Measurements from ENCODE around the gene CAST. TPM values are rescaled to one million over a fixed set of nuclear protein-coding genes. Genes with fewer than 3 reads are reported as not detected.
"Not testable (repeated sequence)": the region's sequence is repeated elsewhere in the genome, so short reads cannot be mapped to it uniquely, and the experiment has no call there.

Gene CAST
- total RNA-seq, 1 experiment from 2014 or later = 191 TPM

DNA sequence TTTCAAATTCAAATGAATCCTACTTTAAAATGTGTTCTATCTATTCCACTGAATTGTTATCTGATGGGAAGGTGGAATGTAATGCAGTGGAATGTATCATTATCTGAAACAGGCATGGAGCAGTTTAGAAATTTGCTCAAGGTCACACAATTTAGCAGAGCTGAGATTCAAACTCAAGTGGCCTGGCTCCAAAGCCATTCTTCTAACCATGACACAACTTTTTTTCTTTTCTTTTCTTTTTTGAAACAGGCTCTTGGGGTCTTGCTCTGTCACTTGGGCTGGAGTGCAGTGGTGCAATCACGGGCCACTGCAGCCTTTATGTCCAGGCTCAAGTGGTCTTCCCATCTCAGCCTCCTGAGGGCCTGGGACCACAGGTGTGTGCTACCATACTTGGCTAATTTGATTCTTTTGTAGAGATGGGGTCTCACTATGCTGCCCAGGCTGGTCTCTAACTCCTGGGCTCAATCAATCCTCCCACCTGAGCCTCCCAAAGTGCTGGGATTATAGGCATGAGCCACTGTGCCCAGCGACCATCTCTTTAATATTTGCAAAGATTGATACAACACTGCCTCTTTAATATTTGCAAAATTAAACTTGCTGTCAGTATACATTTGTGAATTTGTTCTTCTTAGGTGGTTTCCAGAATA, 50.0 kb downstream of the CAST start:
- no peak for DNase-seq (ENCODE audit: low read depth)

DNA sequence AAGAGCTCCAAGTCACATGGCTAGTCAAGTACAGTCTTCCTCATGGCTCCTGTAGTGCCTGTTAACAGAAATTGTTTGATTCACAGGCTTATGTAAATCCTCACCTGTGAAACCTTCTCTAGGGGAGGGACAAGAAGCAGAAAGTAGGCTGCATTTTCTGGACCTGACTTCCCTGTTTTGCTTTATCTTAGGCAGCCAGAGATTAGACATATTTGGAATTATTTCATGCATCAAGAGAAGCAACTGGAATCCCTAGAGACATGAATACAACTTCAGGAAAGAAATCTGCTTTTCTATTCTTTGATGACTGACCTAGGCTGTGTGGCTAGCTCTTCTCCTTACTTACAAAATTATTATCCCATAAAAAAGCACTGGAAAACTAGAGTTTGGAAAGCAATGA, 52.3 kb downstream of the CAST start:
- DNase-seq (ENCODE audit: low read depth) = no peak

DNA sequence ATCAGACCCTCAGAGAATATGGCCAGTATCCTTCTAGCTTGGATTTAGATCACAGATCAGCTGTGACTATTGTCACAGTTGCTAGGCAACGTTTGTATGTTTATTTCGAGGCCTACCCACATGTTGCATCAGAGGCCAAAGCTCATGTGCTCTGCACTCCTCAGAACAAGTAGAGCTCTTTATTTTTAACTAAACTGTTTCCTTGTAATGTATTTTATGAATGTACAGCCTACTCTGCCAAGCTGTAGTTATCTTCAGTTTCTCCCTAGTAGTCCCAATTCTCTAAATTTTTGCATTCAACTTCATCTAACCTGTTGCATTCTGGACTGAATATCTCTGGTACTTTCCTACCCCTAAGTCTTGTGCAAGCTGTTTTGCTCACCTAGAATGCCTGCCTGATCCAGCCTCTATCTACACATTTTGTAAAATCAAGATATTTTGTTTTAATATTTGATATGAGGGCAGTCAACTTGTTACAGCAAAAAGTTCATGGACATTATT, 52.8 kb downstream of the CAST start:
- DNase-seq (ENCODE audit: low read depth) = peak; percentile 91

DNA sequence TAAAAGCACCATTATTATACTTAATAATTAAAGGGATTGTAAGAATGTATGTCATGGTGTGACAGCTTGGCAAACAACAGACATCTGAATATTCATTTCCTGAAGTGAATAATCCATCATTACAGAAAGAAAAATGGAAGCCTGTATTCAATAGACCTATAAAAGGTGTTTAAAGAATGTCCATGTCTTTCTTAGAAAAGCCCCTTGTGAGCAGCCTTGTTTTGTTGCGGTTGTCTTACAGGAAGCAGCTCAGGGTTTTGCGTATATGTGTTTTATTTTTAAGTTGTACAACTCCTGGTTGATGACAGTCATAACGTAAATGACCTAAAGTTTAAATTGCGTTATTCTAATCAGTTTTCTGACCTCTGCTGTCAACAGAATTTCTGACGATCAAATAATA, 53.8 kb downstream of the CAST start:
- no peak for DNase-seq (ENCODE audit: low read depth)

DNA sequence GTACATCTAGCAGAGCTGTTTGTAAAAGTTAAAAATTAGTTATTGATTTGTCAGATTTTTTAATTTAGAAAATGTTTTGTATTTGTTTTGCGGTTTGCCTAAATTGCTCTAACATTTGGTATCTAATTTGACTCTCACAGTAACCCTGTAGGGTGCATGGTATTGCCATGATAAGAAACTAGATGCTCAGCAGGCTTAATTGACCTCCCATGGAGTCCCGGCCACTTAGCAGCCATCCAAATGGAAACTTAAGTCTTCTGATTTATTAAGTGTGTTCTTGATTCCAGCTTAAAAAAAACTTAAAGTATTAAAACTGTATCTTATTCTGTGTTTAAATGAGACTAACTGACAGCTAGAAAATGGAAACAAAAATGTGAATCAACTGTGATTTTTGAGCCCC, 54.5 kb downstream of the CAST start:
- DNase-seq (ENCODE audit: low read depth) = no peak

DNA sequence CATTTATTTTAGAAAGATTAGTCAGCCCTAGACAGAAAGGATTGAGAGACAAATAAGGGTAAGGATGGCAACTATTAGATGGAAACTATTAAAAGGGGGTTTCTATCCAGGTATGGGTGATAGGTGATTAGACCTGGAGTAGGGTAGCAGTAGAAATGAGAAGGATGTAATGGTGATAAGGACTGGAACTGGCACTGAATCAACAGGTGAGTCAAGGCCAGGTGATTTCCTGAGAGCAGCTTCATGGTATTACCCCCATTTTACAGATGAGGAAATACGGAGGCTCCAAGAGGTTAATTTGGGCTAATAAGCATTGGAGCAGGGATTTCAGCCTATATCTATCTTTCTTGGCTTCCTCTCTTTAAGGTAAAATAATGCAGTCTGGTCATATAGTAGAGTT, 55.7 kb downstream of the CAST start:
- DNase-seq (ENCODE audit: low read depth) = no peak

DNA sequence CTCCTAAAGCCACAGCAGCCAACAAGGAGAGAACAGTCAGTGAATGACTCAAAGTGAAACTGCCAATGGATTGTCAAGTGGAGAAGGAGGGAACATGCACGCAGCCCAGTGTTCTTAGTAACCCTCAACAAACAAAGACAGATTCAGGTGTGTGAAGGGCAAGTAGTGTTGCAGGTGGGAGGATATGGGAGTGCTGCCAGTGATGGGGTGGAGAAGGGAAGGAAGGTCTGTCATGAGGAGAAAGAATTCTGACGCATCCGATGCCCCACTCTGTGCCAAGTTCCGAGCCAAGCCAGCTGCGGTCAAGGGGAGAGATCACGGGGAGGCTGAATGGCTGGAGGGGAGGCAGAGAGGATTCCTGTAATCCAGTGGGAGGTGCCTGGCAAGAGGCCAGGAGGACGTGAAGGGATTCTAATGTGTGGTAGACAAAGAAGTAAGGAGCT, 56.5 kb downstream of the CAST start:
- DNase-seq (ENCODE audit: low read depth) = no peak

DNA sequence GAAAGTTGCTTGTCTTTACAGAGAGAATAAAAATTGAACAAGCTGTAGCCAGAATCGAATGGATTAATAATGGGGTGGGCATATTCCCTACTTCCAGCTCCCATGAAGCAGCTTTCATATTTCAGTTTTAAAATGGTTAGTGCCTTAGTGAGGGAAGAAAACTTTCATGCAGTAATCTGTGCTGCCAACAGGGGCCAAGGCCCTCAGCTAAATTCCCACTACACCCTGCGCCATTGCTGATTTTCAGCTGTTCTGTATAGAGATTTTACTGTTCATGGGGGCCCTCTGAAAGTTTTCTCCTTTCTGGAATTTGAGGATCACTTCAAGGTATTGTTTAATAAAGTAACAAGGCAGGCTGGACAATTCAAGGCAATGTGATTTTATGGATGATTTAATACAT, 58.2 kb downstream of the CAST start:
- DNase-seq (ENCODE audit: low read depth) = no peak

DNA sequence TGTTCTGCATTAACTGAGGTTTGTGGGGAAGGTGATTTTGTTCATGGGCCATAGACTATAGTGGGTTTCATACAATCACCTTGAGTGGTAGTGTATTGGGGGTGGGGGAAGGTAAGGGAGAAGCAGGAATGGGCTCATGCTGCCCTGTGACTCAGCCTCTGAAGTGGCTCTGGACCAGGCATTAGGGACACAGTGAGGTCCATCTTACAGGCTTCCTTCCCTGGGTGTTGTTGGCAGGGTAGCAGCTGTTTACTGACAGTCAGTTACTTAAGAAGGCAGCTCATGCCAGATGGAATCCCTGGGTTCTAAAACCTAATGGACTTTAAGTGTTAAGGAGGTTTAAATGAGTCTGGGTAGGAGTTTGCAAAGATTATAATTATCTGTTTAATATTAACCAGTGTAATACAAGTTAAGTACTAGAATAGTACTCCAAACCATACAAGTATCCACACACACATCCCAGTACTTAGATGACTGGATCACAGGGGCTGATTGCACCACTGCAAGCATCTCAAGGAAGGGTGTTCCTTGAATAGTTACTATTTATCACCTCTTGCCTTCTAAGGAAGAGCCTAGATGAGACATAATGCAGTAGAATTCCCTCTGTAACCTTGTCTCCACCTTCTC, 59.3 kb downstream of the CAST start:
- peak; percentile 72 for DNase-seq (ENCODE audit: low read depth)

DNA sequence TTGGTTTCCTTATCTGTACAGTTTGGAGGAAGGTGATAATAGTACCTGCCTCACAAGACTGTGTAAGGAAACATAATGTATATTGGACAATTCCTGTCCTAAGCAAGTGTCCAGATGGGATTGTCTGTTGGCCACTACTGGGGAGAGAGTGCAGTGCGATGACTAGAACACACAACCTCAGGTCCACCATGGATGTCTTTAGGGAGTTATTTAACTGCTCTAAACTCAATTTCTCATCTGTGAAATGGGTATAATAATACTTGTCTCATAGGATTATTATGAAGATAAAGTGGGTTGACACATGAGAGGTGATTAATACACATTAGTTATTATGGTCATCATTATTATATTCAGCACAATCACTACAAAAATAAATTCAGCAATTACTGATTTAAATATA, 63.1 kb downstream of the CAST start:
- no peak for DNase-seq (ENCODE audit: low read depth)

DNA sequence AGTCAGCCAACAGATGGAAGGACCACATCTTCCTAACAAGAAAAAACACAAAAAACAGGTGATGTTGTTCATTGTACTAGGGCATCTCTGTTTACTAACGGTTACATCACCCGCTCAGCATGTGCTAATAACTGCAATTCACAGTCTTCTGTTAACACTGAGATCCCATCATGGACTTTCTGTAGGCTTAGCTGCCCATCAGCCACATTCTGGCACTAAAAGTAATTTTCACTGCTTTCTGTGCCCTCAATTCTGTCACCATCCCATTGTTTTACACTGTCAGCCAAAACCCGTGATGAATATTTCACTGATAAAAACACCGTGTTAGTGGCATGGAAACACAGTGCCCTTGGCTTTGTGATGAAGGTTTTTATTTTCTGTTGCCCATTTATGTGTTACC, 64.6 kb downstream of the CAST start:
- no peak for DNase-seq (ENCODE audit: low read depth)

DNA sequence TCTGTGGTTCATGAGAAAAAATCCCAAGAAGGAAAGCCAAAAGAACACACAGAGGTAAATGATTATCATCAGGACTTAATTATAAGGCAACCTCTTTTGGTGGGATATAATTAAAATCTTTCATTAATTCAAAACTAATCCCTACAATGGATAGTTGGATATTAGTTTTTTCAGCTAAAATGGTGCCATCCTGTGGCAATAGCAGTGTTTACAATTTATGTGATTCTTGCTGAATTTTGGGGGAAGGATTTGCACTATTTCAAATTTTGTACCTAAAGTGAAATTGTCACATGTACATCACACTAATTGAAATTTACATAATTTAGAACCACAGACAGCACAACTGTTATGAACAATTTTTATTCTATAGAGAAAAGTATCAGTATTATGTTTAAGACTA, 67.0 kb downstream of the CAST start:
- no peak for DNase-seq (ENCODE audit: low read depth)

DNA sequence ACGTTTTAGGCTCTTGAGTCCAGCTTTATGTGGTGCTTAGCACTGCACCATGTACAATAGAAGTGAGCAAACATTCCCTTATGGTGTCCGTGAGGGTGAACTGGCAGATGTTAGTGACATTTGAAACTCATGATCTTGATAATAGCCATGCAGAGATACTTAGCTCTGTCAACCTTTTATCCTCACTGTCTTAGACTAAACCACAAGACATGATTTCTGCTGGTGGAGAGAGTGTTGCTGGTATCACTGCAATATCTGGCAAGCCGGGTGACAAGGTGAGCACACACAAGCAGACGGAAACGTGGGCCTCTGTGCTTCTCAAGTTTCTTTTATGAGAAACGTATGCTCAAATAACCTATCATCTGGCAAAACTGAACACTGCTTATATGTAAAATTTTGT, 68.4 kb downstream of the CAST start:
- no peak for DNase-seq (ENCODE audit: low read depth)

DNA sequence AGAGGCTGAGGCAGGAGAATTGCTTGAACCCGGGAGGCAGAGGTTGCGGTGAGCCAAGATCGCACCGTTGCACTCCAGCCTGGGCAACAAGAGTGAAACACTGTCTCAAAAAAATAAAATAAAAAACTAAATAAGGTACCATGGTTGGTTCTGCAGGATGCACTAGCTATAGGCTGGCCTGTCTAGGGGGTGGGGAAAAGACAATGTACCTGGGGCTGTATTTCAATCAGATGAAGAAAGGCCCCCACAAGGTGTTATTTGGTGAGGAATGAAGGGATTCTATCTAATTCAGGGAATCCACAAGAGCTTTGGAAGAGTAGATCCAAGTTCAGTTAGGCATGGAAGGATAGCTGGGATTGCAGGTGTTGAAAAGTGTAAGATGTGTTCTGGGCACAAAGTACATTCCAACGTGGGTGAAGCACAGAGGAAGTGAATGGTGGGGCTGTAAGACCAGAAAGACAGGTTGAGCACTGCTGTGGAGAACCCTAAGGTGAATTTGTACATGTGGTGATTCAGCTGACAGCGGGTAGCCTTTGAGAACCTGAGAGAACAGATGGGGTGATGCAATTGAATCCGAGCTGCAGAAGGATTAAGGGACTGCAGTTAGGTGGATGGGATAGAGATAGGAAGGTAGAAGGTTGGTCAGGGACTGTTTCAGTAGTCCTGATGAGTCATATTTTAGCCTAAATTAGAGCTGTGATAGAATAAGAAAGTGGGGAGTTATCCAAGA, 71.8 kb downstream of the CAST start:
- DNase-seq (ENCODE audit: low read depth) = no peak

DNA sequence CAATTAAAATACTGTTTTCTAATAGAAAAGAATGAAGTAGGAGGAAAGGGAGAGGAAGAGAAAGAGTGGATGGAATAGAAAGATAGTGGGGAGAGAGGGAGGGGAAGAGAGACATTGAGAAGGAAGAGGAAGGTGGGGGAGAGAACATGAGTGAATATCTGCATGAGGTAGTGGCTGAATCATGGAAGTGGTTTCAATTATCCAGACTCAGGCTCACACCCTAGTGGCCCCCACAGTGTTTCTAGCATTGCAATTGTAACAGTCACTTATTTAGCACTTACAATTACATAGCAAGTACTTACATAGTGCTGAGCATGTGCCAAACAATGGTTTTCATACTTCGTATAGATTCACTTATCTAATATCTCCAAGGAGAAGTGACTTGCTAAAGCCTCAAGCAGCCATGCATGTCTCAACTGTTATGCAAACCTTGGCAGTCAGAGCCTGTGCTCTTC, 72.7 kb downstream of the CAST start:
- DNase-seq (ENCODE audit: low read depth) = no peak

DNA sequence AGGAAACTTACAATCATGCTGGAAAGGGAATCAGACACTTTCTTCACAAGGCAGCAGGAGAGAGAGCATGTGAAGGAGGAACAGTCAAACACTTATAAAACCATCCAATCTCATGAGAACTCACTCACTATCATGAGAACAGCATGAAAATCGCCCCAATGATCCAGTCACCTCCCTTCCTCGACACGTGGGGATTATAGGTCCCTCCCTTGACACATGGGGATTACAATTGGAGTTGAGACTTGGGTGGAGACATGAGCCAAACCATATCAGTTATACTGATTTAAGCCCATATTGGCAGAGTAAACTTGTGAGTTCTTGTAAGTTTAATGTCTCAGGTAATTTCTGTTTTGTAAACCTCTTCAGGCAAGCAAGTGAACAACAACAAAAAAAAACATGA, 74.8 kb downstream of the CAST start:
- DNase-seq (ENCODE audit: low read depth) = no peak

DNA sequence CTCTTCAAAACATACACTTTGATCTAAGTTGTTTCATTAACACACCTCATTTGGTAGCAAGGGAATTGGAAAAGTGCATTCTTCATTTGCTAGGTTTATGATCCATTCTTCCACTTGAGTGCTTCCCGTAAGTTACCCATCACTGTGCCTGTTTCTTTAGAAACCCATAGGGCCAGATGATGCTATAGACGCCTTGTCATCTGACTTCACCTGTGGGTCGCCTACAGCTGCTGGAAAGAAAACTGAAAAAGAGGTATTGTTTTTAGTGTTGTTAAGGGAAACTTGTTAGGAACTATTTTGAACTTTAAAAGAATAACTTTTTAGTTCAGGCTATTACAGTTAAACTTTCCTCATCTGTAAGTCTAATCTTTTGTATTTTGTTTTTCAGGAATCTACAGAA, 78.9 kb downstream of the CAST start:
- no peak for DNase-seq (ENCODE audit: low read depth)

DNA sequence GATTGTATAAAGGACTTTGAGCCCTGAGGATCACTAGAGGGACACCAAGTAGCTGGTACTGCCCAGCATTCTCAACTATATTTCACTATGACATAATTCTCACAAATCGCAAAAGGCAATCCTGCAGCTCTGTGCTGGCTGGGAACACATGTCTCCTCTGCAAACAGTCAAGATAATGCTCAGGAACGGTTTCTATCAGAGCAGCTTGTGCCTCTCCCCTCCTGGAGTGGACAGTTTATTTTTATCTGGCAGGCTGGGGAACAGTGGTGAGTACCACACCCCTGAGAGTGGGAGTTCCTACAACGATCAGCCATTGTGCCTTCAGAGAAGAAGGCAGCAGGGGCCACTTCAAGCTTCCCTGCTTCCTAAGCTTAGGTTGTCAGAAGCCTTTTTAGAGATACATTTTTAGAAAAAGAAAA, 79.7 kb downstream of the CAST start:
- DNase-seq (ENCODE audit: low read depth) = no peak

DNA sequence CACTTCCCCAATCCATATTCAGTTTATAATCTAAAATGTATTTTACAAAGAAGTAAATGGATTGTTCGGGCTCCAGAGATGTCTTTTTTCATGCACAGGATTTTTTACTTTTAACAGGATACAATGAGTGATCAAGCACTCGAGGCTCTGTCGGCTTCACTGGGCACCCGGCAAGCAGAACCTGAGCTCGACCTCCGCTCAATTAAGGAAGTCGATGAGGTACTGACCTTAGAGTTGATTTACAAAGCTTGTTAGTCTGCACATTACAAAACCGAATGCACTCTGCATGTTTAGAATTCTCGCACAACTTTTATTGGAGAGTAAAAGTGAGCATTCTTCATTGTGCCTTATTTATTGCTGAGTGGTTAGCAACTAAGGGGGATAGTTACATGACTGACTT, 80.4 kb downstream of the CAST start:
- no peak for DNase-seq (ENCODE audit: low read depth)

DNA sequence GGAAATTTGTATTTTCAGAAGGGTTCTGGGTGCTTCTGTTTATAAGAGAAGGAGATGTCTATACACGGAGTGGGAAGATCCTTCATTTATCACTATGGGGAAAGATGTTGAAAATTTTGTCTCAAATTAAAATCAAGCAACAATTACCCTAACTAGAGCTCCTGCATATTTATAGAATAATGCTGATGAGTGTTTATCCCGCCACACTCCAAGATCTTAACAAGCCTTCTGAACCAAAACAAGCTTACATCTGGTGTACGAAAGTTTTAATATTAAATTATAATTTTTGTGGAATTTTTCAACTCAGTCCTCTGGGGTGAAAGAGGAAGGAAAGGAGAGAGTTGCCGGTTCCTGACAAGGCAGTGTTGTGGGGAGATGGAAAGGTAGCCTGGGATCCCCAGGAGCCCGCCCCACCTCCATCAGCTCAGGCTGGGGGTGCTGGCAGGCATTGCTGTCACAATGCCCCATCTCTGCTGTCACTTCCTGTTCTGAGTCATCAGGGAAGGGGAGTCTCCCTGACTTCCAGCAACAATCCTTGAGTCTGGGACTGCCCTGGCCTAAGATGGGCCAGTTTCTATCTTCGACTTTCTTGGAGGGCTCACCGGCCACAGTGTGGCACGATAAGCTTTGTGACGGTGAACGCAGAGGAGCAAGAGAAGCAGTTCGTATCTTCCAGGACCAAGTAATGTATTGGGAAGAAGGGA, 81.0 kb downstream of the CAST start:
- no peak for DNase-seq (ENCODE audit: low read depth)

DNA sequence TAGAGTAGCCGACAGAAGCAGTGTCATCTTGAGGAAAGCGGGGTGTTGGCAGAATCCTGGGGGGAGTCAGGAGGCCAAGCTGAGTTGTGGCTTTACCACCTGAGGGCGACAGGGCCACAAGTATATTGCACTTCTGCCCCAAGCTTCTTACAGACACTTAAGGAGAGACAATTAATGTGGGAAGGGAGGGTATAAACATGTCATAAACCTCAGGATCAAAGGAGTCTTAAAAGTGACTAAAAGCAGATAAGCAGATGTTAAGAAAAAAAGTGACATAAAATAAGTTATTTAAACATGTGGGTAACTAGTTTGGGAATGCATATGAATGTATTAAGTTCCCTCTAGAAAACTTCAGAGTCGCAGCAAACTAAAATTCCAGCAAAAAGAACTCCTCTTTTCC, 81.6 kb downstream of the CAST start:
- no peak for DNase-seq (ENCODE audit: low read depth)

DNA sequence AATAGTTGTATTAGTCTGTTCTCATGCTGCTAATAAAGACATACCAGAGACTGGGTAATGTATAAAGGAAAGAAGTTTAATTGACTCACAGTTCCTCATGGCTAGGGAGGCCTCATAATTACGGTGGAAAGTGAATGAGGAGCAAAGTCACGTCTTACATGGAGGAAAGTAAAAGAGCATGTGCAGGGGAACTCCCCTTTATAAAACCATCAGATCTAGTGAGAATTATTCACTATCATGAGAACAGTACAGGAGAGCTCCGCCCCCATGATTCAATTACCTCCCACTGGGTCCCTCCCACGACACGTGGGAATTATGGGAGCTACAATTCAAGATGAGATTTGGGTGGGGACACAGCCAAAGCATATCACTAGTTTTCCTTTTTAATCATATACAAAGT, 82.0 kb downstream of the CAST start:
- not testable (repeated sequence) for DNase-seq (ENCODE audit: low read depth)
